HG03280 (cell line): ENCODE measurements around the gene SP3.
"Not testable (repeated sequence)": the region's sequence is repeated elsewhere in the genome, so short reads cannot be mapped to it uniquely, and the experiment has no call there.

Experiments
- ATAC-seq: cut with Tn5 transposase; IDR thresholded peaks from one replicate; pipeline ENCODE4 v1.9.1; 2021; ENCODE audit warnings: mild to moderate bottlenecking, moderate library complexity; ENCODE audit not compliant: unreplicated experiment

SP3 gene

GRCh38 chr2:173896755-173897154 lies 68.4 kb downstream of the SP3 start:
- ATAC-seq = no peak

- ATAC-seq = no peak
These were observed 72.8 kb downstream of the SP3 start for GRCh38 chr2:173892341-173892740.

- no peak for ATAC-seq
These were observed 73.7 kb downstream of the SP3 start for GRCh38 chr2:173891315-173892037.

DNA sequence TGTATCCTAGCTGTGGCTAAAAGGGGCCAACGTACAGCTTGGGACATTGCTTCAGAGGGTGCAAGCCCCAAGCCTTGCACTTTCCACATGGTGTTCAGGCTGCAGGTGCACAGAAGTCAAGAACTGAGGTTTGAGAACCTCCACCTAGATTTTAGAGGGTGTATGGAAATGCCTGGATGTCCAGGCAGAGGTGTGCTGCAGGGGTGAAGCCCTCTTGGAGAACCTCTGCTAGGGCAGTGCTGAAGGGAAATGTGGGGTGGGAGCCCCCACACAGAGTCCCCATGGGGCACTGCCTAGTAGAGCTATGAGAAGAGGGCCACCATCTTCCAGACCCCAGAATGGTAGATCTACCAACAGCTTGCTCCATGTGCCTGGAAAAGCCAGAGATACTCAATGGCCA lies 75.7 kb downstream of the SP3 start:
- ATAC-seq = not testable (repeated sequence)

DNA sequence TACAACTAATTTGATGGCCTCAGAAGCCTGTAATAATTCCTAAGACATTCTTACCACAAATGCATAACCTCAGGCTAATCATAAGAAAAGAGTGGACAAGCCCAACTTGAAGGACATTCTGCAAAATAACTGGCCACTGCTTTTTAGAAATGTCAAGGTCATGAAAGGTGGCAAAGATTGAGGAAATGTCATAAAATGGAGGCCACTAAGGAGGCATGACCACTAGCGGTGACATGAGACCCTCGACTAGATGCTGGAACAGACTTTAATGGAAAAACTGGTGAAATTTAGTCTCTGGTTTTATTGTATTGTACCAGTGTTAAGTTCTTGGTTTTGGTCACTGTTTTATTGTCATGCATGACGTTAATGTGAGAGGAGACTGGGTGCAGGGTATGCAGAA lies 78.6 kb downstream of the SP3 start:
- no peak for ATAC-seq

GRCh38 chr2:173884025-173884802 lies 81.0 kb downstream of the SP3 start:
- no peak for ATAC-seq

- ATAC-seq = no peak
These were observed 83.3 kb downstream of the SP3 start for GRCh38 chr2:173881886-173882285.

DNA sequence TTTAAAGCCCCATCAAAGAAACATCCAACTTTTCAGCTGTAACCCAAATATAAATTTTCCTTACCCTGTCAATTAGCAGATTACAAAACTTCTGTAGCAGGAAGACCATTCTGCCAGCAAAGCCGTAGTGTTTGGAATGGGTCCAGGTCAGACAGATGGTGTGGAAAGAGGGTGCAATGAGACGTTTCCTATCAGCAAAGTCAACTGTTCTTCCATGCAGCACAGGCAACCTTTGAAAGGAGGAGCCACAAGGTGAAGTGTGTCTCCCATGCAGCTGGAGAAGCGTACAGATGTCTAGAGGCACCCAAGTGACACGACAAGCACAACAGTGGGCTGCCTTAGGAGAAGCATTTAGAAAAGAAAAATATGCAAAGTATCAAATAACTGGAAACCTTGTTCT lies 83.7 kb downstream of the SP3 start:
- no peak for ATAC-seq

GRCh38 chr2:173880561-173880960 lies 84.6 kb downstream of the SP3 start:
- ATAC-seq = no peak

DNA sequence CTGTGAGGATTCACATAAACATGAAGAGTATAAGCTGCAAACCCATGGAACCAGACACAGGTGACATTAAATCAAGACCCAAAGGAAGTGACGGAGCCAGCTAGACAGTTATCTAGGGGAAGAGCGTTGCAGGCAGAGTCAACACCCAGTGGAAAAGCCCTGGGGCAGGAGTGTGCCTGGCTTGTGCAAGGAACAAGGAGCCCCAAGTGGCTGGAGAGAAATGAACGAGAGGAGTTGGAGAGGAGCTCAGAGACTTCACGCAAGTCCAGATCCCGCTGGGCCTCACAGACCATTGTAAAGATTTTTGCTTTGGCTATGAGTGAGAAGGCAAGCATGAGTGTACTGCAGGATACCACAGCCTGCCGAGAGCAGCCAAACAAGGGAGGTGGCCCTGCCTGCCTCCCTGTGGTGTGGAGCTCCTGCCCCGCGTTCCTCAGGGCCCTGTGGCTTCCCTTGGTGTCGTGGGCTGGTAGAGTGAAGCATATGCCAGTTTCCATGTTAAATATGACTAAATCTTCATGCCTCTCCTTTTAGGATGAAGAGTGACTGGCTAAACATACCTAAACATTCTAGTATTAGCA lies 88.2 kb downstream of the SP3 start:
- ATAC-seq = no peak

- no peak for ATAC-seq
These were observed 90.3 kb downstream of the SP3 start for GRCh38 chr2:173874894-173875237.

- ATAC-seq = no peak
These were observed 90.9 kb downstream of the SP3 start for GRCh38 chr2:173874003-173874893.

- ATAC-seq = no peak
These were observed 92.5 kb downstream of the SP3 start for GRCh38 chr2:173872714-173873113.

DNA sequence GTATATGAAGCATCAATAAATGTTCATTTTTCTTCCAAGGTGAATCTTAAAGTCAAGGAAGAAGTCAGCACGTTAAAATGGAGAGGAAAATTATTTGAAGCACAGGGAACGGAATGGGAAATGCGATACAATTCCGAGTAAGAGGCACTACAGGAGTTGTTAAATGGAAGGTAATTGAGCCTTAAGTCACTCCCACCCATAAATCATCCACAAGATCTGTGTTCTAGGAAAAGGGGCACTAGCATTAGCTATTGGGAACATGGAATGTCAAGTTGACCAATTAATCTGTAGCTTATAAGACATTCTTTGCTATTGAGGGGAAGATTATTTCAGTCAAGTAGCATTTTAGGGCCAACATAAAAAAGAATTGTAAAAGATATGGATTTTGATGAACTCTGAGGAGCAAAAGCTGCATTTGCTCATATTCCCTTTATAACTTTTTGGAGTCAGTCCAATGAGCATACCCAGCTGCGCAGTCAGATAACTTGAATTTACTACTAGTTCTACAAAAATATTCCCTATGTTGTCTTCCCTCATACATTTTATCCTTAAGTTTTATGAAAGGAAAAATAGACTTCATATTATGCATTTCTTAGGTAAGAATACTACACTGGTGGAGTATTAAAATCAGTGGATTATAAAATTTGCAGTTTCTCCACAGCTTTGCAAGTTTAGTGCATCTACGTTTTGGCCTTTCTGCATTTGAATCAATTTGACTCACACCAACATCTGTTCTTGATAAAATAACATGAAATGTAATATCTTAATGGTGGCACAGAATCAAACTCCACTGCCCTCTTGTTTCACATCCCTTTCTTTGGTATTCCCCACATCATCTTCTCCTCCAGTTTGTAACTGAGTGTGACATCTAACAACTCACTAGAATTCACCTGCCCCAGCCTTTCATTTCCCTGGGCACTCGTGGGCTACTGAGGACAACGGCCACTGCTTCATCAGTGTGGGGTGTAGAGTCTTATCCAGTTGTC lies 95.6 kb downstream of the SP3 start:
- ATAC-seq = no peak

DNA sequence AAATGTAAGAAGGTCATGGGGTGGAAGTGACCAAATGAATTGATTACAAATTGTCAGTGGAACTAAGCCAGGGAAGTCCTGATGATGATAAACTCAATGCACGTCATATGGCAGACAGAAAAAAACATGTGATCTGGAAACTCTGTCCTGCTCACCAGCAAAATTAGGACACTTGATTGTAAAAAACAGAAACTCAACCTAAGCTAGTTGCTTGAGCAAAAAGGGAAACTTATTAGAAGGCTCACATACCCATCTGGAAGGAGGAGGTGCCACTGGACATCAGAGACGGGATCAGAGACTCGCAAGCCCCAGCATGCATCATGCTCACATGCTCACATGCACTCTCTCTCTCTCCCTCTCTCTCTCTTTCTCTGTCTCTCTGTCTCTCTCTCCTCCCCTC lies 96.8 kb downstream of the SP3 start:
- ATAC-seq = no peak

- no peak for ATAC-seq
These were observed 98.1 kb downstream of the SP3 start for GRCh38 chr2:173866874-173867618.

- no peak for ATAC-seq
These were observed 99.0 kb downstream of the SP3 start for GRCh38 chr2:173865971-173866873.

DNA sequence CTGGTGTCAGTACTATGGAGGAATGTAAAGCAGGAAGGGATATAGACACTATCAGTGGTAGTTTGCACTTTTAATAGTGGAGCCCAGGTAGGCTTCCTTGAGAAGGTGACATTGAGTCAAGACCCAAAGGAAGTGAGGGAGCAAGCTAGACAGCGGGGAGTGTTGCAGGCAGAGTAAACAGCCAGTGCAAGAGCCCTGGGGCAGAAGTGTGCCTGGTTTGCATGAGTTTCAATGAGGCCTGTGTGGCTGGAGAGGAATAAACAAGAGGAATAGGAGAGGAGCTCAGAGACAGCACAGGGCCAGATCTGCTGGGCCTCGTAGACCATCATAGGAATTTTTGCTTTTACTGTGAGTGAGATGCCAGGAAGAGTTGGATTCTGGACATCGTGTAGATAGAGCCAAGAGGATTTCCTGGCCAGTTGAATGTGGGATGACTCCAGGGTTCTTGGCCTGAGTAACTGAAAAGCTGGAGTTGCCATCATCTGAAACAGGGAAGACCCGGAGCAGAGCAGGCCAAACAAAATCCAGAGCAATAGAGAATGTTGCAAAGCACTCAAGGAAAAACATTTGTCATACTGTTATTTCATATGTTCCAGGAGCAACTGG lies 102.5 kb downstream of the SP3 start:
- no peak for ATAC-seq
